ENCODE data around the gene PACS2.

The PACS2 gene

GRCh38 chr14:105388110-105388951, 73.8 kb downstream of the PACS2 start:
- peak; percentile 39 to 79 (median 68) for DNase-seq

GRCh38 chr14:105388976-105389375, 74.4 kb downstream of the PACS2 start:
- no peak for DNase-seq

GRCh38 chr14:105389534-105389933, 75.0 kb downstream of the PACS2 start:
- DNase-seq: peak; percentile 51 to 77 (median 72)

DNA sequence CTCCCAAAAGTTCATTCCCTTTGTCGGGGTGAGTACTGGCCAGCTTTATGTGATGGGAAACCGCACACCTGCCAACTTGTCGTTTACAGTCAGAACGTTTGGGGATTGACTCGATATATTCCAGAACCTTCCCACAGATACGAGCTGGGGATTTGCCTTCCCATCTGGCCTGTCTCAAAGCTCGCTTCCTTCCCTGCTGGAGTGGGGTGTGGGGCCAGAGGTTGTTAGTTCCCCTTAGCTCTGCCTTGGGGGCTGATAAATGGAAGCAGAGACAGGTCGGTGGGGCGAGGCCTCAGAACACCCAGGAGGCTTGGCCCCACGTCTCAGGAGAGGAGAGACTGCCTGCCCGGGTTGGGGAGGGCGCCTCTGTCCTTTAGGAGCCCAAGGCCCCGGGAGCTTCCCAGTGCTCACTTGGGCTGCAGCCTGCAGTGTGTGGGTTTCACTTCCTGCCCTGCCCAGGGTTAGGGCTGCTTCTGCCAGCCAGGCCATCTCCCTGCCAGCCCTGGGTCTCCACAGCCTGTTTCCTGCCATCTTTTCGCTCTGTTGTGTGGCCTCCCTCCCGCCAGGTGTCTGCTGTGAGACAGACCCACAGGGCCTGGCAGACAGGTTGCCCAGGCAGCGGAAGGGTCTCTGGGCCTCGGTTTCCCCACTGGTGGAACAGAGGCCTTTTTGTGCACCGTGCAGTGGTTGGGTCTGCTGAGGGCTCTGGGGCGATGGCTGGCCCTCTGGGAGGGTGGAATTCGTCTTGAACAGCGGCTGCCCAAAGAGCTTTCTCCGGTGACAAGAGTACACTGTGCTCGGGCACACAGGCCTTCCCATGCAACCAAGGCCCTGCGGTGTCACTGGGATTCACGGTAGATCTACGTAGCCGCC, 75.7 kb downstream of the PACS2 start:
- DNase-seq: peak; percentile 59 to 84 (median 76)

DNA sequence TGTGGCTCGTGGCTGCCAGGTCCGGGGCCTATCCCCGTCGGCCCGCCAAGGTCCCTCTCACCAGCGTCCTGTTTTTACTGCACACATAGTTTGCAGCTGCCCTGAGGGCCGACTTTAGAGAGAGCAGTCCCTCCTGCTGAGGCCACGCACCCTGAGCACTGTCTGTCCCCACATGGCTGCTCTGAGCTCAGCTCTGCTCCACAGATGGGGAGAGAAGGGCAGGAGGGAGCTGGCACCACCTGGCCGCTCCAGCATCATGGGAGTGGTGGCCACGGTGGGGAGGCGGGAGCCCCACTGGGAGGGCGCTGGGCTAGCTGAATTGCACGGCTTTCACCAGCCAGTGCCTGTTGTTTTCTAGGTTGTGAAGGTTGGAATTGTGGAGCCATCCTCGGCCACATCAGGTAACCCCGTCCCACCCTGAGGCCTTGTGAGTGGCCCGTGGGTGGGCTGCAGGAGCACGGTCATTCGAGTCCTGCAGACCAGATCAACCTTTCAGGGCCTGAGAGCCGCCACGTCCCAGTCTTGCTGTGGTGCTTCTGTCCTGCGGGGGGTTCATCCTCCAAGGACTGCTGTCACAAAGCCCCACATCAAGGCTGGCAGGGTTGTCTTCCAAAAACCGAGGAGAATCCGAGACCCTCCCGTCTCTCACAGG, 76.4 kb downstream of the PACS2 start:
- DNase-seq: no peak

DNA sequence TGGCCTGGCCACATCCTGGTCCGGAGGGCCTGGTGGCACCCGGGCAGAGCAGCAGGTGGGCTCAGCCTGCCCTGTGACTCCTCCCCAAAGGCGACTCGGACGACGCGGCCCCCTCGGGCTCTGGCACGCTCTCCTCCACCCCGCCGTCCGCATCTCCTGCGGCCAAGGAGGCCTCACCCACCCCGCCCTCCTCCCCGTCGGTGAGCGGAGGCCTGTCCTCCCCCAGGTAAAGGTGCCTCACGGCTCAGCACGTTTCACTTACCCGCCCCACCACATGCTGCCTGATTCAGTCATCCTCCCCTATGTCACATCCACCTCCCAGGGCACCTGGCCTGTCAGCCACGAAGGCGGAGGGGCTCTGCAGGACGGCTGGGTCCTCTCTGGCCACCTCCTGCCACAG, 77.0 kb downstream of the PACS2 start:
- no peak for DNase-seq

DNA sequence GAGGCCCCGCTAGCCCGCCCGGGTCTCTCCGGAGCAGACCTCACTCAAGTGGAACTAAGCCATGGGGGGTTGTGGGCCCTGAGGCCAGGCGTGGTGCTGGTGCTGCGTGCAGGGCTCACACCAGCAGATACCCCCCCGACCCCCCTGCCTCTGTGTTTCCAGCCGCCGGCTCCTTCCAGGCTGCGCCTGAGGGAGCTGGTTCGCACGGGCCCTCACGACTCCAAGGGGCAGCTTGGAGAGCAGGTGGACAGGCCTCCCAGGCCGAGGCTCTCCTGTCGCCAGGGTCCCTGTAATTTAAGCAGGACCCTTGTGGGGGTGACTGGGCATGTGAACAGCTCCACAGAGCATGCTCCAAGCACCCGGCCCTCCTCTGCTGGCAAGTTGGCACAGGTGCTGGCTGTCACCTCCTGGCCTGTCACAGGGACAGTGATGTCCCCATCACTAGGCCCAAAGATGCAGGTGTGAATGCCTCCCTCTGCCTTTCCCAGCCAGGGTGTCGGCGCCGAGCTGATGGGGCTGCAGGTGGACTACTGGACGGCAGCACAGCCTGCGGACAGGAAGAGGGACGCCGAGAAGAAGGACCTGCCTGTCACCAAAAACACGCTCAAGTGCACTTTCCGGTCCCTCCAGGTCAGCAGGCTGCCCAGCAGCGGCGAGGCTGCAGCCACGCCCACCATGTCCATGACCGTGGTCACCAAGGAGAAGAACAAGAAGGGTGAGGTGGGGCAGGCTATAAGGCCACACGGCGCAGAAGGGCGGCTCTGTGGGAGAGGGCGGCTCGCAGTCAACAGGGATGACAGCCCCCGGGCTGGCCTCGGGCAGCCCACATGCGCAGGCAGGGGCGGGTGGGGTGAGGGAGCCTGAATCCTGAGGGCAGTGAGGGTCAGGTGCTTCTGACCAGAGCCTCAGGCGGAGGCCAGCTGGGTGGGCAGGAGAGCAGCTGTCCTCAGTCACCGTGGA, 77.9 kb downstream of the PACS2 start:
- DNase-seq: no peak

- DNase-seq: no peak
These were observed 78.6 kb downstream of the PACS2 start for GRCh38 chr14:105393151-105393550.

GRCh38 chr14:105394714-105395537, 80.4 kb downstream of the PACS2 start:
- no peak for DNase-seq

GRCh38 chr14:105395538-105395854, 80.9 kb downstream of the PACS2 start:
- DNase-seq: no peak

- DNase-seq: no peak
These were observed 82.9 kb downstream of the PACS2 start for GRCh38 chr14:105397350-105397931.

GRCh38 chr14:105398044-105398725, 83.6 kb downstream of the PACS2 start, which contains the start of gene TEX22:
TSS of gene TEX22 (plus strand) at chr14:105398538. CDS start at chr14:105399341, 803 bp downstream.
- peak; percentile 86 to 96 (median 92) for DNase-seq

- peak; percentile 38 to 64 (median 48) for DNase-seq
These were observed 84.3 kb downstream of the PACS2 start for GRCh38 chr14:105398726-105399465.

DNA sequence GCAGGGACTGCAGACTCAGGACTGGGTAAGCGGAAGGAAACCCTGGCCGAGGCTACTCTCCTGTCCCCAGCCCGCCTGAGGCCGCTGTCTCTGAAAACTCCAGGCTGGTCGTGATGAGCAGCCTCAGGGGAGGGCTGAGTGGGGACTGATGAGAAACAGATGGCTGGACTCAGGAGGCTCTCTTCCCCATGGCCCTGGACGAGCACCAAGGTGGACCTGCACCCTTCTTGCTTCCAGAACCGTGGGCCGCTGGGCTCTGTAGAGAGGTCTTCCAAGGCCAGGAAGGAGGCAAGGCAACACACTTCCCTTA, 84.9 kb downstream of the PACS2 start:
- no peak for DNase-seq

DNA sequence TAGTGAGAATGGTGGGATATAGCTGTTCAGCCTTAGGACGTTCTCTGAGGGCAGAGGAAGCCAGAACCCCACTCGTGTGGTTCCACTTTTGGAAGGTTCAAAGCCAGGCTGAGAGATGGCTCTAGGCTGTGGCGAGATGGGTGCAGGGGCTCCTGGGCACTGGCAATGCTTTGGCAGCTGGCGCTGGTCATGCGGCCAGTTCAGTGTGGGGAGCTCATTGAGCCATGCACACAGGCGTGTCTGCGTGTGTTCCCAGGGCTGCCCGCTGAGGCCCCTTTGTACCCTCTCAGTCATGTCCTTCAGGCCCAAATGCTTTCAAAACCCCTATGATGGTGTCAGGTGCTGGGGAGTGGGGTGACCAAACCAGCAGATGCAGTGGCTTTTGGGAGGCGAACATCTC, 85.5 kb downstream of the PACS2 start:
- no peak for DNase-seq

- DNase-seq: no peak
These were observed 87.2 kb downstream of the PACS2 start for GRCh38 chr14:105401699-105402098.

- no peak for DNase-seq
These were observed 94.0 kb downstream of the PACS2 start for GRCh38 chr14:105408592-105408991.

DNA sequence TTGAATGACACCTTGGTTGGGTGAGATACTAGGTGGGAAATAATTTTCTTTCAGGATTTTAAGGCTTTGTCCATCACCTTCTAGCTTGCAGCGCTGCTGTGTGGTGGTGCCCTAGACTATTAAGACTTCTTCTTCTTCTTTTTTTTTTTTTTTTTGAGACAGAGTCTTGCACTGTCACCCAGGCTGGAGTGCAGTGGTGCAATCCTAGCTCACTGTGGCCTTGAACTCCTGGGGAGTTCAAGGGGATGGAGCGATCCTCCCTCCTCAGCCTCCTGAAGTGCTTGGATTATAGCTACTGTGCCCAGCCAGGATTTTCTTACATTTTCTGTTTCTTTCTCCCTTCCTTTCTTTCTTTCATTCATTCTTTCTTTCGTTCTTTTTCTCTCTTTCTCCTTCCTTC, 94.8 kb downstream of the PACS2 start:
- peak; percentile 15 to 55 (median 50) for DNase-seq

GRCh38 chr14:105410642-105411016, 96.1 kb downstream of the PACS2 start:
- no peak for DNase-seq
